SK-N-SH (cell line): Measurements from ENCODE around the gene SLC8A1. TPM values are rescaled to one million over a fixed set of nuclear protein-coding genes. Genes with fewer than 3 reads are reported as not detected.

ENCODE experiments used
- CTCF ChIA-PET: fragments of 300-600, 350-600 bp; formaldehyde crosslinking; extraction: SDS; loops from one replicate; lab custom pipeline; 2021; lab: Yijun Ruan, JAX
- POLR2A ChIA-PET: fragments of 350-600 bp; sonication (Branson Sonifier 250); formaldehyde crosslinking; extraction: SDS; loops from one replicate; lab custom pipeline; 2020; ENCODE audit warnings: antibody characterized with exemption, inconsistent platforms; lab: Yijun Ruan, JAX
- DNase-seq: peaks from one replicate; pipeline ENCODE4 v3.0.0; 2012
- H2AFZ ChIP-seq: fragments of 200-600 bp; sonication (generic); 2 replicates; pipeline ENCODE4 v1.8.1; 2016; ENCODE audit warnings: antibody characterized with exemption, mild to moderate bottlenecking, low read depth
- H3F3A ChIP-seq: fragments of 200-600 bp; sonication (generic); replicated peaks from 2 replicates; pipeline ENCODE3; 2016; ENCODE audit warnings: antibody characterized with exemption, mild to moderate bottlenecking; ENCODE audit not compliant: insufficient read depth
- H3K27ac ChIP-seq, 2 experiments: fragments of 200-500 bp in 1 of 2; fragments of 200-600 bp in 1 of 2; sonication (Bioruptor generic) in 1 of 2; sonication (generic), shearing (Covaris generic) in 1 of 2; 2 replicates each; pipeline versions ENCODE4 v1.5.1 to v1.6.1; 2014 to 2016; ENCODE audit warnings: low read depth in 2 of 2, inconsistent platforms in 1 of 2, low read length in 1 of 2, mild to moderate bottlenecking in 1 of 2, mixed read lengths in 1 of 2
- H3K27me3 ChIP-seq: fragments of 200-600 bp; sonication (generic), shearing (Covaris generic); 2 replicates; pipeline ENCODE4 v1.6.1; 2016; ENCODE audit warnings: mixed run types; ENCODE audit not compliant: insufficient read depth
- H3K36me3 ChIP-seq, 2 experiments: fragments of 200-500 bp in 1 of 2; fragments of 200-600 bp in 1 of 2; sonication (Bioruptor generic) in 1 of 2; sonication (generic) in 1 of 2; replicated peaks in 1 of 2; 2 replicates each; pipeline versions ENCODE3 to v1.5.1; 2014 to 2016; ENCODE audit warnings: low read length in 1 of 2, mild to moderate bottlenecking in 1 of 2; ENCODE audit not compliant: insufficient read depth in 2 of 2, control insufficient read depth in 1 of 2
- H3K4me1 ChIP-seq, 2 experiments: fragments of 200-500 bp in 1 of 2; fragments of 200-600 bp in 1 of 2; sonication (Bioruptor generic) in 1 of 2; sonication (generic), shearing (Covaris generic) in 1 of 2; 2 replicates each; pipeline versions ENCODE4 v1.5.1 to v1.6.1; 2014 to 2016; ENCODE audit warnings: low read depth in 1 of 2, low read length in 1 of 2, mixed run types in 1 of 2; ENCODE audit not compliant: insufficient read depth in 2 of 2, control insufficient read depth in 1 of 2
- H3K4me2 ChIP-seq: fragments of 200-600 bp; sonication (generic), shearing (Covaris generic); 2 replicates; pipeline ENCODE4 v1.6.1; 2017; ENCODE audit warnings: mixed run types
- H3K4me3 ChIP-seq, 2 experiments: fragments of 200-500 bp in 1 of 2; fragments of 200-600 bp in 1 of 2; sonication (Bioruptor generic) in 1 of 2; sonication (generic), shearing (Covaris generic) in 1 of 2; 2 replicates each; pipeline versions ENCODE4 v1.5.1 to v1.8.1; 2014 to 2016; ENCODE audit warnings: low read depth in 2 of 2, inconsistent platforms in 1 of 2, low read length in 1 of 2, mild to moderate bottlenecking in 1 of 2, mixed read lengths in 1 of 2, moderate library complexity in 1 of 2
- H3K79me2 ChIP-seq: fragments of 200-600 bp; sonication (generic); 2 replicates; pipeline ENCODE4 v1.8.1; 2017; ENCODE audit warnings: mild to moderate bottlenecking; ENCODE audit not compliant: insufficient read depth
- H3K9ac ChIP-seq: fragments of 200-600 bp; sonication (generic); 2 replicates; pipeline ENCODE4 v1.6.1; 2017; ENCODE audit warnings: mixed run types
- H3K9me2 ChIP-seq: fragments of 200-600 bp; sonication (generic); 2 replicates; pipeline ENCODE4 v1.6.1; 2017; ENCODE audit warnings: mixed run types
- H3K9me3 ChIP-seq: fragments of 200-600 bp; sonication (generic); 2 replicates; pipeline ENCODE4 v1.6.1; 2017; ENCODE audit warnings: mixed run types, mild to moderate bottlenecking, moderate library complexity
- H4K20me1 ChIP-seq: fragments of 200-600 bp; sonication (generic); 2 replicates; pipeline ENCODE4 v1.6.1; 2017; ENCODE audit warnings: mild to moderate bottlenecking, mixed run types; ENCODE audit not compliant: insufficient read depth
- CHD2 ChIP-seq: fragments of 150-350 bp; IDR thresholded peaks from 2 replicates; pipeline ENCODE4 v1.6.1; 2018; ENCODE audit warnings: low read length; ENCODE audit not compliant: partially characterized antibody
- EZH2phosphoT487 ChIP-seq: fragments of 200-600 bp; sonication (generic); IDR thresholded peaks from 2 replicates; pipeline ENCODE4 v1.6.1; 2017; ENCODE audit warnings: low read depth, mixed run types, mild to moderate bottlenecking, antibody characterized with exemption, moderate library complexity, borderline replicate concordance
- FOSL2 ChIP-seq: IDR thresholded peaks from 2 replicates; pipeline ENCODE4 v1.4.0; 2012; ENCODE audit warnings: low read depth, mild to moderate bottlenecking, moderate library complexity, borderline replicate concordance
- FOXJ3 ChIP-seq: sonication (generic); formaldehyde crosslinking; IDR thresholded peaks from 2 replicates; pipeline ENCODE4 v1.5.1; 2020; ENCODE audit warnings: mild to moderate bottlenecking, missing genetic modification reagents
- FOXM1 ChIP-seq: IDR thresholded peaks from 2 replicates; pipeline ENCODE4 v1.4.0; 2012; ENCODE audit warnings: low read depth, mild to moderate bottlenecking
- MEF2A ChIP-seq: IDR thresholded peaks from 2 replicates; pipeline ENCODE4 v1.4.0; 2012; ENCODE audit warnings: low read depth, borderline replicate concordance
- MXI1 ChIP-seq: IDR thresholded peaks from 2 replicates; pipeline ENCODE4 v1.6.1; 2012; ENCODE audit warnings: mild to moderate bottlenecking, low read depth, low read length, improper control_type of control experiment
- NFIC ChIP-seq: IDR thresholded peaks from 2 replicates; pipeline ENCODE4 v1.4.0; 2012; ENCODE audit warnings: borderline replicate concordance
- NRF1 ChIP-seq: IDR thresholded peaks from 2 replicates; pipeline ENCODE4 v1.6.1; 2012; ENCODE audit warnings: low read depth, mild to moderate bottlenecking, low read length
- RAD21 ChIP-seq: IDR thresholded peaks from 2 replicates; pipeline ENCODE4 v1.6.1; 2012; ENCODE audit warnings: mild to moderate bottlenecking, low read length
- RFX5 ChIP-seq: IDR thresholded peaks from 2 replicates; pipeline ENCODE4 v1.6.1; 2012; ENCODE audit warnings: mild to moderate bottlenecking, improper control_type of control experiment, low read length
- RXRA ChIP-seq: IDR thresholded peaks from 2 replicates; pipeline ENCODE4 v1.4.0; 2012; ENCODE audit warnings: low read depth, mild to moderate bottlenecking, borderline replicate concordance
- SMC3 ChIP-seq: IDR thresholded peaks from 2 replicates; pipeline ENCODE4 v1.6.1; 2012; ENCODE audit warnings: low read depth, low read length, improper control_type of control experiment
- TAF1 ChIP-seq: IDR thresholded peaks from 2 replicates; pipeline ENCODE4 v1.6.1; 2012; ENCODE audit warnings: low read depth, mild to moderate bottlenecking, low read length, moderate library complexity, borderline replicate concordance
- TCF12 ChIP-seq: IDR thresholded peaks from 2 replicates; pipeline ENCODE4 v1.4.0; 2012
- YY1 ChIP-seq: IDR thresholded peaks from 2 replicates; pipeline ENCODE4 v1.4.0; 2012; ENCODE audit warnings: low read depth, mild to moderate bottlenecking
- WGBS: methylation state at CpG from one replicate; pipeline ENCODE4 v1.1.6; 2017; ENCODE audit warnings: low lambda C conversion rate; 5-methylcytosine and 5-hydroxymethylcytosine counted together
- polyA plus RNA-seq, 3 experiments: library from polyadenylated mRNA; depleted of rRNA; stranded (reverse); fragments of >200 nt; gene quantifications; 2 replicates each; pipeline ENCODE4 v1.2.3, GENCODE V29; 2012
- TF ChIP-seq, protein P1 (sequence below): IDR thresholded peaks from 2 replicates; pipeline ENCODE4 v1.4.0; 2012; ENCODE audit warnings: low read depth, borderline replicate concordance
- TF ChIP-seq, protein P2 (sequence below): fragments of 150-350 bp; IDR thresholded peaks from 2 replicates; pipeline ENCODE4 v1.6.1; 2016; ENCODE audit warnings: mild to moderate bottlenecking, low read depth, low read length

SLC8A1 gene
- polyA plus RNA-seq, 1 of the 3 experiments (the other 2 are of a cell fraction): 3.2 TPM

DNA sequence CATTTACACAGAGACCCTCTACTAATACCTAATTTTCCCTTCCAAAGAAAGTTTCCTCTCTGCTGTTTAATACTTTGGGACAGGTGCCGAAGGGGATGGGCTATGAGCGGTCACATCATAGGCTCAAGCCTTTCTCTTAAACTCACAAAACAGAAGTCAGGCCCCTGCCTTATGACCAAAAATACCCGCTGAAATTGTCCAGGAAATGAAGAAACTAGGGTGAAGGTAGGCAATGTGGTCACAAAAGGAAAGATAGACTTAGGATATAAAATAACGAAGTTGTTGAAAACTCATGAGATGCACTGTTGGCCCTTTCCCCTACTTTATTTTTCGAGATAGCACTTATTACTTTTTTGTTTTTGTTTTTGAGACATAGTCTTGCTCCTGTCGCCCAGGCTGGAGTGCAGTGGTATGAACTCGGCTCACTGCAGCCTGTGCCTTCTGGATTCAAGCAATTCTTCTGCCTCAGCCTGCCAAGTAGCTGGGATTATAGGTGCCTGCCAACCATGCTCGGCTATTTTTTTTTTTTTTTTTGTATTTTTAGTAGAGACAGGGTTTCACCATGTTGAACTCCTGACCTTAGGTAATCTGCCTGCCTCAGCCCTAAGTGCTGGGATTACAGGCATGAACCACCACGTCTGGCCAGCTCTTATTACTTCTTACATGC is 16.3 kb downstream of the SLC8A1 start:
- TF ChIP-seq, protein P1, sequence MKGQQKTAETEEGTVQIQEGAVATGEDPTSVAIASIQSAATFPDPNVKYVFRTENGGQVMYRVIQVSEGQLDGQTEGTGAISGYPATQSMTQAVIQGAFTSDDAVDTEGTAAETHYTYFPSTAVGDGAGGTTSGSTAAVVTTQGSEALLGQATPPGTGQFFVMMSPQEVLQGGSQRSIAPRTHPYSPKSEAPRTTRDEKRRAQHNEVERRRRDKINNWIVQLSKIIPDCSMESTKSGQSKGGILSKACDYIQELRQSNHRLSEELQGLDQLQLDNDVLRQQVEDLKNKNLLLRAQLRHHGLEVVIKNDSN: no peak
- TF ChIP-seq, protein P2, sequence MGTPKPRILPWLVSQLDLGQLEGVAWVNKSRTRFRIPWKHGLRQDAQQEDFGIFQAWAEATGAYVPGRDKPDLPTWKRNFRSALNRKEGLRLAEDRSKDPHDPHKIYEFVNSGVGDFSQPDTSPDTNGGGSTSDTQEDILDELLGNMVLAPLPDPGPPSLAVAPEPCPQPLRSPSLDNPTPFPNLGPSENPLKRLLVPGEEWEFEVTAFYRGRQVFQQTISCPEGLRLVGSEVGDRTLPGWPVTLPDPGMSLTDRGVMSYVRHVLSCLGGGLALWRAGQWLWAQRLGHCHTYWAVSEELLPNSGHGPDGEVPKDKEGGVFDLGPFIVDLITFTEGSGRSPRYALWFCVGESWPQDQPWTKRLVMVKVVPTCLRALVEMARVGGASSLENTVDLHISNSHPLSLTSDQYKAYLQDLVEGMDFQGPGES: no peak
- TF ChIP-seq RFX5 (no peak), FOSL2 (no peak), RAD21 (no peak), TCF12 (no peak), SMC3 (no peak), FOXM1 (no peak), MEF2A (no peak), NFIC (no peak), NRF1 (no peak), TAF1 (no peak), MXI1 (no peak), FOXJ3 (CRISPR knock-in tag) (no peak), CHD2 (no peak), EZH2phosphoT487 (no peak), RXRA (no peak), YY1 (no peak)
- H3K4me2 ChIP-seq: peak overlapping the region; percentile 56
- H3K36me3 ChIP-seq: no peaks in the 10 kb centered on the region
- no peak for DNase-seq
- peaks cover 20 to 51% of the 10 kb centered on the region in 2 experiments for H3K4me1 ChIP-seq
- POLR2A ChIA-PET: no interaction called here
- H3K27ac ChIP-seq: peak overlapping the region in 1 of 2 experiments; percentile 94; a peak in 3 of 4 replicates
- H3K79me2 ChIP-seq: peaks cover 47% of the 10 kb centered on the region
- no peaks in the 10 kb centered on the region for H3K9me3 ChIP-seq
- peak overlapping the region; percentile 37 for H3K9ac ChIP-seq
- CTCF ChIA-PET: interaction anchor here (0.8 to 10.9 kb wide), 2 partner anchors 14 to 72 kb away, joined by 3 to 71 read pairs; partner anchors contain the start of gene SLC8A1
- H3F3A ChIP-seq: peaks cover 27% of the 10 kb centered on the region
- no peaks in the 10 kb centered on the region for H3K27me3 ChIP-seq
- H3K4me3 ChIP-seq: no peak overlapping the region
- H3K9me2 ChIP-seq: no peaks in the 10 kb centered on the region
- no peak overlapping the region for H2AFZ ChIP-seq
- no peaks in the 10 kb centered on the region for H4K20me1 ChIP-seq
- WGBS: 83% methylated on average over 9 of the region's 9 CpGs
